ENCODE results near the gene NAA16.

DNA sequence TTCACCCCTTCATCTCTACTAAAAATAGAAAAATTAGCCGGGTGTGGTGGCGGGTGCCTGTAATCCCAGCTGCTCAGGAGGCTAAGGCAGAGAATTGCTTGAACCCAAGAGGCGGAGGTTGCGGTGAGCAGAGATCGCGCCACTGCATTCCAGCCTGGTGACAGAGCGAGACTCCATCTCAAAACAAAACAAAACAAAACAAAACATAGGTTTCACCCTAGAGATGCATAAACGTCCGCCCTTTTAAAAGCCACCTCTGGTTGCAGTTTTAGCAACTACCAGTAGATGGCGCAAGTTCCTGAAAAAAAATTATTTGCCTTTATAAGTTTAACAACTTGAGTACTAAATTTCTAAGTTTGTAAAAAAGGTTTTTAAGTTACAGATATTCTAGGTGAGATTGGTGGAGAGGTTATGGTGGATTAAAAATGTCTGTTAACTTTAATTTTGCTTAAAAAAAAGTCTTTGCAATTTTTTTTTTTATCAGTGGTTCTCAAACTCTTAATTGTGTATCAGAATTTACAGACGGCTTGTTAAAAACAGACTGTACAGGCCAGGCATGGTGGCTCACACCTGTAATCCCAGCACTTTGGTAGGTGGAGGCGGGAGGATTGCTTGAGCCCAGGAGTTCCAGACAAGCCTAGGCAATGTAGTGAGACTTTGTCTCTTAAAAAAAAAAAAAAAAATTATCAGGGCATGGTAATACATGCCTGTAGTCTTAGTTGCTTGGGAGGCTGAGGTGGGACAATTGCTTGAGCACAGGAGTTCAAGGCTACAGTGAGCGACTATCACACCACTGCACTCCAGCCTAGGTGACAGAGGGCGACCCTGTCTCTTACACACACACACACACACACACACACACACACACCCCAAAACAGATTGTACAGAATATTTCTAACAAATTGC, 42.1 kb downstream of the NAA16 start:
- TF ChIP-seq, protein P1, sequence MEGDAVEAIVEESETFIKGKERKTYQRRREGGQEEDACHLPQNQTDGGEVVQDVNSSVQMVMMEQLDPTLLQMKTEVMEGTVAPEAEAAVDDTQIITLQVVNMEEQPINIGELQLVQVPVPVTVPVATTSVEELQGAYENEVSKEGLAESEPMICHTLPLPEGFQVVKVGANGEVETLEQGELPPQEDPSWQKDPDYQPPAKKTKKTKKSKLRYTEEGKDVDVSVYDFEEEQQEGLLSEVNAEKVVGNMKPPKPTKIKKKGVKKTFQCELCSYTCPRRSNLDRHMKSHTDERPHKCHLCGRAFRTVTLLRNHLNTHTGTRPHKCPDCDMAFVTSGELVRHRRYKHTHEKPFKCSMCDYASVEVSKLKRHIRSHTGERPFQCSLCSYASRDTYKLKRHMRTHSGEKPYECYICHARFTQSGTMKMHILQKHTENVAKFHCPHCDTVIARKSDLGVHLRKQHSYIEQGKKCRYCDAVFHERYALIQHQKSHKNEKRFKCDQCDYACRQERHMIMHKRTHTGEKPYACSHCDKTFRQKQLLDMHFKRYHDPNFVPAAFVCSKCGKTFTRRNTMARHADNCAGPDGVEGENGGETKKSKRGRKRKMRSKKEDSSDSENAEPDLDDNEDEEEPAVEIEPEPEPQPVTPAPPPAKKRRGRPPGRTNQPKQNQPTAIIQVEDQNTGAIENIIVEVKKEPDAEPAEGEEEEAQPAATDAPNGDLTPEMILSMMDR (IDR thresholded peaks at IDR 0.05; ENCODE audit: low read depth, low read length), result peak; percentile 78
- no peak for TF ChIP-seq POLR2A (IDR thresholded peaks at IDR 0.05; ENCODE audit: extremely low read depth, insufficient read length)
- TF ChIP-seq, protein P2, sequence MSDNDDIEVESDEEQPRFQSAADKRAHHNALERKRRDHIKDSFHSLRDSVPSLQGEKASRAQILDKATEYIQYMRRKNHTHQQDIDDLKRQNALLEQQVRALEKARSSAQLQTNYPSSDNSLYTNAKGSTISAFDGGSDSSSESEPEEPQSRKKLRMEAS (IDR thresholded peaks at IDR 0.05; ENCODE audit: low read depth, low read length), result no peak

All from NB4 (cell line).